Colonic mucosa (tissue), 4 donors: Measurements from ENCODE around the gene FGF3. TPM values are rescaled to one million over a fixed set of nuclear protein-coding genes. Genes with fewer than 3 reads are reported as not detected.

Experiments used
- DNase-seq: peaks from one replicate; pipeline ENCODE4 v3.0.0-alpha.2; 2020
- H3K27ac ChIP-seq: fragments of 200-600 bp; one replicate; pipeline ENCODE4 v1.8.0; 2021
- H3K27me3 ChIP-seq: fragments of 200-600 bp; one replicate; pipeline ENCODE4 v1.8.0; 2021
- H3K36me3 ChIP-seq: fragments of 200-600 bp; one replicate; pipeline ENCODE4 v1.8.0; 2021
- H3K4me1 ChIP-seq: fragments of 200-600 bp; one replicate; pipeline ENCODE4 v1.8.0; 2021; ENCODE audit warnings: mild to moderate bottlenecking
- H3K4me3 ChIP-seq: fragments of 200-600 bp; one replicate; pipeline ENCODE4 v1.8.0; 2021
- H3K9ac ChIP-seq, 2 donors: one replicate each; pipeline ENCODE4 v1.7.0; 2013; ENCODE audit warnings: control low read depth in 2 of 2, low read depth in 2 of 2, low read length in 2 of 2
- H3K9me3 ChIP-seq: fragments of 200-600 bp; one replicate; pipeline ENCODE4 v1.8.0; 2021
- CTCF ChIP-seq: fragments of 200-600 bp; IDR thresholded peaks from one replicate; pipeline ENCODE4 v1.8.0; 2022; ENCODE audit warnings: antibody characterized with exemption, mild to moderate bottlenecking
- intact Hi-C: fragments of 100-400 bp; cut with DNase I; formaldehyde crosslinking; loops from one replicate; pipeline ENCODE4 v1.14.1; 2022
- total RNA-seq, 2 donors: library from RNA; stranded (reverse); fragmentation: NEBNext Ultra II Directional in 1 of 2; extraction: Animal tissue kit (Norgen Biotek cat#: 25700) in 1 of 2; gene quantifications; one replicate each; pipeline ENCODE4 v1.2.1, GENCODE V29; 2021
- donor health status: healthy.
- donor health status: DM: no; HTN: no; CAD: no.
- donor health status: DM: no; HTN: no; CAD: no.

The FGF3 gene
- total RNA-seq, 2 donors from 2014 or later = not detected

- Histone ChIP-seq H3K27me3 (peaks cover 31% of the 10 kb centered on the region), H3K27ac (no peak overlapping the region)
- intact Hi-C loops = no loop called here
Measured at GRCh38 chr11:69778373-69778772, 40.8 kb downstream of the FGF3 start.

GRCh38 chr11:69775163-69775755 is 44.0 kb downstream of the FGF3 start, which contains the start of gene FGF4:
Gene FGF4, minus strand, starts transcription at chr11:69775341. Its CDS starts 257 bp downstream, at chr11:69775084.
- Histone ChIP-seq H3K9ac (no peak within 1 kb of the TSS), H3K27me3 (peaks cover 36% of the 10 kb centered on the region), H3K36me3 (no peaks in the 10 kb centered on the region), H3K27ac (no peak within 1 kb of the TSS), H3K4me1 (no peaks in the 10 kb centered on the region), H3K4me3 (no peak within 1 kb of the TSS), H3K9me3 (no peaks in the 10 kb centered on the region)
- DNase-seq = no peak
- intact Hi-C loops = no loop called here
- TF ChIP-seq CTCF = no peak

More at GRCh38 chr11:69778373-69778772, 40.8 kb downstream of the FGF3 start:
- H3K9me3 ChIP-seq = no peaks in the 10 kb centered on the region
- H3K36me3 ChIP-seq = no peaks in the 10 kb centered on the region
- no peak for DNase-seq
- no peaks in the 10 kb centered on the region for H3K4me1 ChIP-seq
- H3K4me3 ChIP-seq = no peak overlapping the region
- no peak overlapping the region for H3K9ac ChIP-seq
- TF ChIP-seq CTCF = no peak

GRCh38 chr11:69774354-69775162 is 44.7 kb downstream of the FGF3 start:
- Histone ChIP-seq H3K36me3 (no peaks in the 10 kb centered on the region), H3K27me3 (peaks cover 36% of the 10 kb centered on the region), H3K27ac (no peak overlapping the region), H3K9ac (no peak overlapping the region), H3K4me3 (no peak overlapping the region), H3K4me1 (no peaks in the 10 kb centered on the region), H3K9me3 (no peaks in the 10 kb centered on the region)
- no peak for TF ChIP-seq CTCF
- no peak for DNase-seq
- intact Hi-C loops = no loop called here

GRCh38 chr11:69773626-69774353 is 45.4 kb downstream of the FGF3 start:
- DNase-seq = no peak
- Histone ChIP-seq H3K27me3 (peaks cover 36% of the 10 kb centered on the region), H3K9me3 (no peaks in the 10 kb centered on the region), H3K36me3 (no peaks in the 10 kb centered on the region), H3K4me3 (no peak overlapping the region), H3K9ac (no peak overlapping the region), H3K4me1 (no peaks in the 10 kb centered on the region), H3K27ac (no peak overlapping the region)
- TF ChIP-seq CTCF = no peak
- intact Hi-C loops = no loop called here

GRCh38 chr11:69771466-69771865 is 47.8 kb downstream of the FGF3 start:
- H3K27me3 ChIP-seq = peaks cover 36% of the 10 kb centered on the region
- no peak for TF ChIP-seq CTCF
- intact Hi-C loops = no loop called here
- H3K4me1 ChIP-seq = no peaks in the 10 kb centered on the region
- H3K4me3 ChIP-seq = no peak overlapping the region
- DNase-seq = no peak
- H3K9ac ChIP-seq = no peak overlapping the region
- no peak overlapping the region for H3K27ac ChIP-seq
- no peaks in the 10 kb centered on the region for H3K36me3 ChIP-seq
- H3K9me3 ChIP-seq = no peaks in the 10 kb centered on the region
